Measurements from ENCODE around the gene IFNK.

- no peak for TF ChIP-seq CTCF (IDR thresholded peaks at IDR 0.05 in 2 of 3, conservative IDR thresholded peaks at IDR 0.05 in 1 of 3; ENCODE audit: borderline replicate concordance in 1 of 3, insufficient read depth in 1 of 3, low read depth in 2 of 3, low read length in 2 of 3)
- TF ChIP-seq RAD21 (IDR thresholded peaks at IDR 0.05; ENCODE audit: low read depth) = no peak
- TF ChIP-seq EZH2phosphoT487 (IDR thresholded peaks at IDR 0.05; ENCODE audit: borderline replicate concordance) = no peak
- no peak for TF ChIP-seq POLR2A (IDR thresholded peaks at IDR 0.05; ENCODE audit: borderline replicate concordance, extremely low read depth, insufficient read depth, insufficient read length)
- TF ChIP-seq ZNF274 (IDR thresholded peaks at IDR 0.05; ENCODE audit: low read depth, low read length) = no peak
- TF ChIP-seq POLR2AphosphoS5 (IDR thresholded peaks at IDR 0.05; ENCODE audit: low read depth, low read length) = no peak
Observed at GRCh38 chr9:27572566-27572917, 48.5 kb downstream of the IFNK start.
